K562 (cell line): ENCODE measurements around the gene HSD17B13. TPM values are rescaled to one million over a fixed set of nuclear protein-coding genes. Genes with fewer than 3 reads are reported as not detected.

ENCODE experiments used
- ATAC-seq: fragments of 200-7000 bp; cut with Tn5 transposase; 3 replicates; pipeline ENCODE4 v1.9.1; 2020; ENCODE audit warnings: moderate library complexity
- BruUV-seq: library from RNA; stranded (reverse); fragments of 400-500 nt; replicated peaks from 2 replicates; lab custom pipeline; 2021; lab: Mats Ljungman, UMichigan
- CTCF ChIA-PET: fragments of 300-600 bp; formaldehyde crosslinking; extraction: SDS; loops from one replicate; lab custom pipeline; 2021; ENCODE audit warnings: low intra/inter-chr PET ratio; lab: Yijun Ruan, JAX
- POLR2A ChIA-PET: fragments of 300-600, 350-650 bp; sonication (Branson Sonifier 250); formaldehyde crosslinking; extraction: SDS; loops from one replicate; lab custom pipeline; 2021; ENCODE audit warnings: antibody characterized with exemption, inconsistent platforms; lab: Yijun Ruan, JAX
- DNase-seq, 4 experiments: peaks; one replicate each; pipeline versions ENCODE4 v3.0.0 to v3.0.0-alpha.2; 2011 to 2018; ENCODE audit warnings: low spot score in 3 of 4, mixed read lengths in 3 of 4; ENCODE audit errors: extremely low read depth in 1 of 4
- FAIRE-seq: peaks from 2 replicates; lab custom pipeline; 2011; peaks lifted over from hg19 to GRCh38; lab: Jason Lieb, UNC
- H2AFZ ChIP-seq: 2 replicates; pipeline ENCODE4 v1.6.0; 2011; ENCODE audit warnings: low read depth, low read length, control low read depth, inconsistent platforms
- H3K27ac ChIP-seq: fragments of 200-600 bp; 3 replicates; pipeline ENCODE4 v1.8.0; 2011; ENCODE audit warnings: low read depth, mild to moderate bottlenecking, control low read depth, inconsistent platforms, low read length, moderate library complexity, mixed read lengths; ENCODE audit errors: extremely low read depth
- H3K27me3 ChIP-seq, 2 experiments: fragments of 300-600 bp in 1 of 2; 2 replicates in 1 of 2; 3 replicates in 1 of 2; pipeline versions ENCODE4 v1.6.0 to v1.8.0; 2011; ENCODE audit warnings: inconsistent platforms in 2 of 2, low read length in 2 of 2, mild to moderate bottlenecking in 1 of 2, mixed read lengths in 1 of 2, moderate library complexity in 1 of 2; ENCODE audit not compliant: control insufficient read depth in 2 of 2, insufficient read depth in 2 of 2
- H3K36me3 ChIP-seq: fragments of 300-600 bp; 3 replicates; pipeline ENCODE4 v1.8.0; 2011; ENCODE audit warnings: mild to moderate bottlenecking, low read length, inconsistent platforms; ENCODE audit not compliant: control insufficient read depth, insufficient read depth
- H3K4me1 ChIP-seq, 2 experiments: fragments of 200-600 bp in 1 of 2; replicated peaks in 1 of 2; 2 replicates in 1 of 2; 3 replicates in 1 of 2; pipeline versions ENCODE4 v1.5.1 to v1.8.0; 2011; ENCODE audit warnings: inconsistent platforms in 2 of 2, low read length in 2 of 2, mild to moderate bottlenecking in 1 of 2, mixed read lengths in 1 of 2, moderate library complexity in 1 of 2; ENCODE audit not compliant: control insufficient read depth in 2 of 2, insufficient read depth in 2 of 2
- H3K4me2 ChIP-seq: 2 replicates; pipeline ENCODE4 v1.6.1; 2011; ENCODE audit warnings: low read length, control low read depth, inconsistent platforms, mixed read lengths; ENCODE audit not compliant: insufficient read depth
- H3K4me3 ChIP-seq: fragments of 200-600 bp; sonication (generic), shearing (Covaris generic); 2 replicates; pipeline ENCODE4 v1.5.1; 2016; ENCODE audit warnings: control low read depth, inconsistent platforms
- H3K79me2 ChIP-seq: fragments of 200-600 bp; 3 replicates; pipeline ENCODE4 v1.8.0; 2011; ENCODE audit warnings: low read length, inconsistent platforms; ENCODE audit not compliant: control insufficient read depth, insufficient read depth
- H3K9ac ChIP-seq, 2 experiments: 2 replicates each; pipeline versions ENCODE4 v1.6.0 to v1.6.1; 2011; ENCODE audit warnings: low read depth in 2 of 2, low read length in 2 of 2, control low read depth in 1 of 2, inconsistent platforms in 1 of 2, mild to moderate bottlenecking in 1 of 2, mixed read lengths in 1 of 2; ENCODE audit not compliant: insufficient read depth in 1 of 2
- H3K9me1 ChIP-seq: one replicate; pipeline ENCODE4 v1.6.0; 2011; ENCODE audit warnings: inconsistent platforms, mild to moderate bottlenecking, low read length, moderate library complexity; ENCODE audit not compliant: control insufficient read depth, insufficient read depth
- H3K9me3 ChIP-seq: replicated peaks from 2 replicates; pipeline ENCODE4 v1.5.1; 2011; ENCODE audit warnings: low read depth, low read length, inconsistent platforms; ENCODE audit not compliant: control insufficient read depth, insufficient read depth
- H4K20me1 ChIP-seq: replicated peaks from 2 replicates; pipeline ENCODE4 v1.6.1; 2011; ENCODE audit warnings: low read length, inconsistent platforms, mixed read lengths; ENCODE audit not compliant: control insufficient read depth, insufficient read depth
- BMI1 ChIP-seq: fragments of 150-350 bp; IDR thresholded peaks from 2 replicates; pipeline ENCODE4 v1.6.1; 2014; ENCODE audit warnings: low read length
- CGGBP1 ChIP-seq: fragments of 250-450 bp; sonication (Bioruptor Pico); IDR thresholded peaks from 2 replicates; pipeline ENCODE4 v1.9.0; 2021; ENCODE audit warnings: mild to moderate bottlenecking
- CXXC5 ChIP-seq: fragments of 250-450 bp; sonication (Bioruptor Pico); IDR thresholded peaks from 2 replicates; pipeline ENCODE4 v1.8.0; 2022; ENCODE audit warnings: inconsistent platforms, mild to moderate bottlenecking, moderate library complexity
- FOSL1 ChIP-seq: fragments of 200-800 bp; sonication (Bioruptor generic); conservative IDR thresholded peaks from 2 replicates; pipeline ENCODE4 v1.6.1; 2016; ENCODE audit warnings: missing genetic modification characterization, missing compliant biosample characterization
- IFI16 ChIP-seq: fragments of 250-450 bp; sonication (Bioruptor Pico); IDR thresholded peaks from 2 replicates; pipeline ENCODE4 v2.1.2; 2022; ENCODE audit warnings: mild to moderate bottlenecking, inconsistent platforms
- MCM3 ChIP-seq: fragments of 450-650 bp; IDR thresholded peaks from 2 replicates; pipeline ENCODE4 v1.6.1; 2016
- MLLT1 ChIP-seq, 2 experiments: fragments of 450-650 bp; IDR thresholded peaks; 2 replicates each; pipeline ENCODE4 v1.6.1; 2016
- TCFL5 ChIP-seq: fragments of 250-450 bp; sonication (Bioruptor Pico); conservative IDR thresholded peaks from 2 replicates; pipeline ENCODE4 v1.6.1; 2021; ENCODE audit warnings: mild to moderate bottlenecking, moderate library complexity, matching md5 sums
- ZNF408 ChIP-seq: fragments of 250-450 bp; sonication (Bioruptor Pico); IDR thresholded peaks from 2 replicates; pipeline ENCODE4 v1.4.0; 2020; ENCODE audit warnings: low read depth, mild to moderate bottlenecking, moderate library complexity
- ZNF830 ChIP-seq: fragments of 250-450 bp; sonication (Bioruptor Pico); IDR thresholded peaks from 2 replicates; pipeline ENCODE4 v1.5.0; 2021; ENCODE audit warnings: mild to moderate bottlenecking
- WGBS: fragments of 100-300 bp; shearing (Covaris generic); methylation state at CpG from one replicate; pipeline ENCODE4 v1.1.6; 2016; ENCODE audit warnings: low coverage, mixed read lengths; ENCODE audit not compliant: insufficient coverage; ENCODE audit errors: missing lambda C conversion rate; 5-methylcytosine and 5-hydroxymethylcytosine counted together
- in situ Hi-C: fragments of 300-500 bp; cut with MboI; formaldehyde crosslinking; loops from 4 replicates; pipeline ENCODE4 v1.15.0; 2018; ENCODE audit warnings: inconsistent platforms, mixed read lengths
- intact Hi-C: fragments of 100-400 bp; cut with micrococcal nuclease; formaldehyde crosslinking; loops from 2 replicates; pipeline ENCODE4 v1.14.2; 2022
- polyA plus RNA-seq, 8 experiments: library from polyadenylated mRNA; depleted of rRNA in 4 of 8; stranded (reverse) in 5 of 8; unstranded in 3 of 8; fragments of >200 nt; fragmentation: Nextera tagmentation in 2 of 8; fragmentation: Illumina TruSeq in 1 of 8; extraction: Ambion mirVana in 2 of 8; extraction: Trizol in 1 of 8; gene quantifications; 2 replicates each; pipeline versions ENCODE4 v1.2.1 to v1.2.3, GENCODE V29; 2011 to 2014; ENCODE audit warnings: inconsistent platforms in 1 of 8, missing spikeins in 1 of 8
- total RNA-seq, 7 experiments: library from RNA; depleted of rRNA in 6 of 7; stranded (reverse); fragments of >200 nt in 6 of 7; fragmentation: Illumina TruSeq in 2 of 7; extraction: Trizol in 2 of 7; gene quantifications; 2 replicates each; pipeline versions ENCODE4 v1.2.1 to v1.2.3, GENCODE V29; 2011 to 2021; ENCODE audit warnings: low replicate concordance in 1 of 7
- TF ChIP-seq, protein P1 (sequence below): sonication (generic); formaldehyde crosslinking; IDR thresholded peaks from 2 replicates; pipeline ENCODE4 v1.8.0; 2022; ENCODE audit warnings: mild to moderate bottlenecking, missing genetic modification reagents
- TF ChIP-seq, protein P2 (sequence below), 2 experiments: IDR thresholded peaks; 2 replicates each; pipeline ENCODE4 v1.6.1; 2012; ENCODE audit warnings: improper control_type of control experiment in 2 of 2, low read depth in 2 of 2, low read length in 2 of 2, borderline replicate concordance in 1 of 2
- TF ChIP-seq, protein P3 (sequence below): sonication (generic); formaldehyde crosslinking; IDR thresholded peaks from 2 replicates; pipeline ENCODE4 v1.4.0; 2020; ENCODE audit warnings: mild to moderate bottlenecking, missing genetic modification reagents
- TF ChIP-seq, protein P4 (sequence below): sonication (generic); formaldehyde crosslinking; IDR thresholded peaks from 2 replicates; pipeline ENCODE4 v1.8.0; 2023; ENCODE audit warnings: mild to moderate bottlenecking, missing genetic modification reagents

Gene HSD17B13
- total and polyA plus RNA-seq, 9 of the 15 experiments (the other 6 are each of a cell fraction or from before 2014, with no cell fraction given) = 0.05 to 0.36 (median 0.29) TPM

- no peak for FAIRE-seq
- H4K20me1 ChIP-seq = no peaks in the 10 kb centered on the region
- intact Hi-C loops (no loop called here), in situ Hi-C loops (no loop called here)
- POLR2A ChIA-PET = no interaction called here
- no peak overlapping the region for H2AFZ ChIP-seq
- DNase-seq = no peak
- CTCF ChIA-PET = no interaction called here
- no peak overlapping the region for H3K4me3 ChIP-seq
- no peak overlapping the region for H3K9ac ChIP-seq
- H3K9me3 ChIP-seq = no peaks in the 10 kb centered on the region
- no peaks in the 10 kb centered on the region for H3K36me3 ChIP-seq
- no peak overlapping the region for H3K4me2 ChIP-seq
- no TSS peak for BruUV-seq
- no peaks in the 10 kb centered on the region; a peak in 1 of 5 replicates for H3K27me3 ChIP-seq
- WGBS = 36% methylated on average over 3 of the region's 3 CpGs
- no peaks in the 10 kb centered on the region for H3K4me1 ChIP-seq
- no peak for ATAC-seq
- no peaks in the 10 kb centered on the region for H3K9me1 ChIP-seq
- H3K27ac ChIP-seq = no peak overlapping the region
- H3K79me2 ChIP-seq = no peaks in the 10 kb centered on the region
- TF ChIP-seq ZNF830 (CRISPR knock-in tag) = no peak
- no peak for TF ChIP-seq TCFL5
- TF ChIP-seq, protein P1, sequence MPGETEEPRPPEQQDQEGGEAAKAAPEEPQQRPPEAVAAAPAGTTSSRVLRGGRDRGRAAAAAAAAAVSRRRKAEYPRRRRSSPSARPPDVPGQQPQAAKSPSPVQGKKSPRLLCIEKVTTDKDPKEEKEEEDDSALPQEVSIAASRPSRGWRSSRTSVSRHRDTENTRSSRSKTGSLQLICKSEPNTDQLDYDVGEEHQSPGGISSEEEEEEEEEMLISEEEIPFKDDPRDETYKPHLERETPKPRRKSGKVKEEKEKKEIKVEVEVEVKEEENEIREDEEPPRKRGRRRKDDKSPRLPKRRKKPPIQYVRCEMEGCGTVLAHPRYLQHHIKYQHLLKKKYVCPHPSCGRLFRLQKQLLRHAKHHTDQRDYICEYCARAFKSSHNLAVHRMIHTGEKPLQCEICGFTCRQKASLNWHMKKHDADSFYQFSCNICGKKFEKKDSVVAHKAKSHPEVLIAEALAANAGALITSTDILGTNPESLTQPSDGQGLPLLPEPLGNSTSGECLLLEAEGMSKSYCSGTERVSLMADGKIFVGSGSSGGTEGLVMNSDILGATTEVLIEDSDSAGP (CRISPR knock-in tag) = no peak
- TF ChIP-seq, protein P2, sequence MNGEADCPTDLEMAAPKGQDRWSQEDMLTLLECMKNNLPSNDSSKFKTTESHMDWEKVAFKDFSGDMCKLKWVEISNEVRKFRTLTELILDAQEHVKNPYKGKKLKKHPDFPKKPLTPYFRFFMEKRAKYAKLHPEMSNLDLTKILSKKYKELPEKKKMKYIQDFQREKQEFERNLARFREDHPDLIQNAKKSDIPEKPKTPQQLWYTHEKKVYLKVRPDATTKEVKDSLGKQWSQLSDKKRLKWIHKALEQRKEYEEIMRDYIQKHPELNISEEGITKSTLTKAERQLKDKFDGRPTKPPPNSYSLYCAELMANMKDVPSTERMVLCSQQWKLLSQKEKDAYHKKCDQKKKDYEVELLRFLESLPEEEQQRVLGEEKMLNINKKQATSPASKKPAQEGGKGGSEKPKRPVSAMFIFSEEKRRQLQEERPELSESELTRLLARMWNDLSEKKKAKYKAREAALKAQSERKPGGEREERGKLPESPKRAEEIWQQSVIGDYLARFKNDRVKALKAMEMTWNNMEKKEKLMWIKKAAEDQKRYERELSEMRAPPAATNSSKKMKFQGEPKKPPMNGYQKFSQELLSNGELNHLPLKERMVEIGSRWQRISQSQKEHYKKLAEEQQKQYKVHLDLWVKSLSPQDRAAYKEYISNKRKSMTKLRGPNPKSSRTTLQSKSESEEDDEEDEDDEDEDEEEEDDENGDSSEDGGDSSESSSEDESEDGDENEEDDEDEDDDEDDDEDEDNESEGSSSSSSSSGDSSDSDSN (IDR thresholded peaks at IDR 0.05; ENCODE audit: borderline replicate concordance in 1 of 2, low read depth in 2 of 2, low read length in 2 of 2) = no peak
- TF ChIP-seq MCM3 = no peak
- TF ChIP-seq, protein P3, sequence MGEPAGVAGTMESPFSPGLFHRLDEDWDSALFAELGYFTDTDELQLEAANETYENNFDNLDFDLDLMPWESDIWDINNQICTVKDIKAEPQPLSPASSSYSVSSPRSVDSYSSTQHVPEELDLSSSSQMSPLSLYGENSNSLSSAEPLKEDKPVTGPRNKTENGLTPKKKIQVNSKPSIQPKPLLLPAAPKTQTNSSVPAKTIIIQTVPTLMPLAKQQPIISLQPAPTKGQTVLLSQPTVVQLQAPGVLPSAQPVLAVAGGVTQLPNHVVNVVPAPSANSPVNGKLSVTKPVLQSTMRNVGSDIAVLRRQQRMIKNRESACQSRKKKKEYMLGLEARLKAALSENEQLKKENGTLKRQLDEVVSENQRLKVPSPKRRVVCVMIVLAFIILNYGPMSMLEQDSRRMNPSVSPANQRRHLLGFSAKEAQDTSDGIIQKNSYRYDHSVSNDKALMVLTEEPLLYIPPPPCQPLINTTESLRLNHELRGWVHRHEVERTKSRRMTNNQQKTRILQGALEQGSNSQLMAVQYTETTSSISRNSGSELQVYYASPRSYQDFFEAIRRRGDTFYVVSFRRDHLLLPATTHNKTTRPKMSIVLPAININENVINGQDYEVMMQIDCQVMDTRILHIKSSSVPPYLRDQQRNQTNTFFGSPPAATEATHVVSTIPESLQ = no peak
- no peak for TF ChIP-seq ZNF408 (CRISPR knock-in tag)
- TF ChIP-seq CXXC5 (CRISPR knock-in tag) = no peak
- TF ChIP-seq IFI16 = no peak
- no peak for TF ChIP-seq BMI1
- no peak for TF ChIP-seq CGGBP1 (CRISPR knock-in tag)
- TF ChIP-seq FOSL1 = no peak
- TF ChIP-seq, protein P4, sequence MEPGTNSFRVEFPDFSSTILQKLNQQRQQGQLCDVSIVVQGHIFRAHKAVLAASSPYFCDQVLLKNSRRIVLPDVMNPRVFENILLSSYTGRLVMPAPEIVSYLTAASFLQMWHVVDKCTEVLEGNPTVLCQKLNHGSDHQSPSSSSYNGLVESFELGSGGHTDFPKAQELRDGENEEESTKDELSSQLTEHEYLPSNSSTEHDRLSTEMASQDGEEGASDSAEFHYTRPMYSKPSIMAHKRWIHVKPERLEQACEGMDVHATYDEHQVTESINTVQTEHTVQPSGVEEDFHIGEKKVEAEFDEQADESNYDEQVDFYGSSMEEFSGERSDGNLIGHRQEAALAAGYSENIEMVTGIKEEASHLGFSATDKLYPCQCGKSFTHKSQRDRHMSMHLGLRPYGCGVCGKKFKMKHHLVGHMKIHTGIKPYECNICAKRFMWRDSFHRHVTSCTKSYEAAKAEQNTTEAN (CRISPR knock-in tag) = no peak
- no peak for TF ChIP-seq MLLT1 (IDR thresholded peaks at IDR 0.05)
Observed at GRCh38 chr4:87313756-87314155, 8.9 kb downstream of the HSD17B13 start.
